ENCODE measurements around the gene KRT1.

DNA sequence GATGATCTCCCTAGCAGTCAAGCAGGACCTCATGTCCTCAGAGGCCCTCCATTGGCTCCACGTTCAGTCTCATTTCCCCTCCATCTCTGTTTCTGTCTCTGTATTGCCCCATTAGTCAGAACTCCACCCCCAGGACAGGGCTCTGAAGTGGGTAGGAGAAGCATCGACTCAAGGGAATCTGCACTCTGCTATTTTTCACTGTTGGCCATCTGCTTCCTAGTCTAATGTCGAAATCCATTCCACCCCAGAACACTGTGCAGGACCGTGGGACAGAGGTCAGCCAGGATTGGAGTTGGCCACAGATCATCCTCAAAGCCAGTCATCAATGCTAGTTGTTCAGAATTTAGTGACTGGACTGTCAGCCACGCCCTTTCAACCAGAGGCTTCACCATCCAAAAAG, 13.1 kb upstream of the KRT1 start:
- TF ChIP-seq, protein P1, sequence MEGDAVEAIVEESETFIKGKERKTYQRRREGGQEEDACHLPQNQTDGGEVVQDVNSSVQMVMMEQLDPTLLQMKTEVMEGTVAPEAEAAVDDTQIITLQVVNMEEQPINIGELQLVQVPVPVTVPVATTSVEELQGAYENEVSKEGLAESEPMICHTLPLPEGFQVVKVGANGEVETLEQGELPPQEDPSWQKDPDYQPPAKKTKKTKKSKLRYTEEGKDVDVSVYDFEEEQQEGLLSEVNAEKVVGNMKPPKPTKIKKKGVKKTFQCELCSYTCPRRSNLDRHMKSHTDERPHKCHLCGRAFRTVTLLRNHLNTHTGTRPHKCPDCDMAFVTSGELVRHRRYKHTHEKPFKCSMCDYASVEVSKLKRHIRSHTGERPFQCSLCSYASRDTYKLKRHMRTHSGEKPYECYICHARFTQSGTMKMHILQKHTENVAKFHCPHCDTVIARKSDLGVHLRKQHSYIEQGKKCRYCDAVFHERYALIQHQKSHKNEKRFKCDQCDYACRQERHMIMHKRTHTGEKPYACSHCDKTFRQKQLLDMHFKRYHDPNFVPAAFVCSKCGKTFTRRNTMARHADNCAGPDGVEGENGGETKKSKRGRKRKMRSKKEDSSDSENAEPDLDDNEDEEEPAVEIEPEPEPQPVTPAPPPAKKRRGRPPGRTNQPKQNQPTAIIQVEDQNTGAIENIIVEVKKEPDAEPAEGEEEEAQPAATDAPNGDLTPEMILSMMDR (conservative IDR thresholded peaks at IDR 0.05; ENCODE audit: low read length): no peak
- TF ChIP-seq EZH2phosphoT487 (IDR thresholded peaks at IDR 0.05; ENCODE audit: borderline replicate concordance, low read depth, low read length): no peak

All from OCI-LY7 (cell line).